NCI-H2196 treated with DMSO at 0.1 percent for 48 hours (cell line): ENCODE data around the gene ADGRB3.
A peak's percentile ranks its signal among the peaks of the same experiment; 100 is the strongest.
"Not testable (repeated sequence)": the region's sequence is repeated elsewhere in the genome, so short reads cannot be mapped to it uniquely, and the experiment has no call there.

ENCODE experiments used
- DNase-seq: peaks from one replicate; lab custom pipeline; 2025; ENCODE audit not compliant: unreplicated experiment; lab: John Stamatoyannopoulos, UW

ADGRB3 gene

DNA sequence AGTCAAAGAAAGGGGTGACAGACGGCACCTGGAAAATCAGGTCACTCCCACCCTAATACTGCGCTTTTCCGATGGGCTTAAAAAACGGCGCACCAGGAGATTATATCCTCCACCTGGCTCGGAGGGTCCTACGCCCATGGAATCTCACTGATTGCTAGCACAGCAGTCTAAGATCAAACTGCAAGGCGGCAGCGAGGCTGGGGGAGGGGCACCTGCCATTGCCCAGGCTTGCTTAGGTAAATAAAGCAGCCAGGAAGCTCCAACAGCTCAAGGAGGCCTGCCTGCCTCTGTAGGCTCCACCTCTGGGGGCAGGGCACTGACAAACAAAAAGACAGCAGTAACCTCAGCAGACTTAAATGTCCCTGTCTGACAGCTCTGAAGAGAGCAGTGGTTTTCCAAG, 277.7 kb downstream of the ADGRB3 start:
- DNase-seq: not testable (repeated sequence)

DNA sequence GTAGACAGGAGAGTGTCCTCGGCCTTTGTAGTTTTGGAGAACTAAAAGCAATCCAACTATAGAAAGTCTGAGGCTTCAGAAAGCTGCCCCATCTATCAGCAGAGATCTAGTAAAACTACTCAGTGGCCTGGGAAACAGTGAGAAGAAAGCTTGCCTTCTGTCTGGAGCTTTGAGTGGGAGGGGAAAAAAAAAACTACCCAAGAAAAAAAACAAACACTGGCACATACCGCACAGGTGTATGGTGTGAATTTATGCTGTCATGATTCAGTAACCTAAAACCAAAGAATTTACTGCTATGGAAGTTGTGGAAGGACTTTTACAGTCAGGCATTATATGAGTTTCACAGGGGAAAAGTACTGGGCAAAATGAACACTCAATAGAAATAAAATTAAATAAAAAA, 280.5 kb downstream of the ADGRB3 start:
- DNase-seq: no peak

DNA sequence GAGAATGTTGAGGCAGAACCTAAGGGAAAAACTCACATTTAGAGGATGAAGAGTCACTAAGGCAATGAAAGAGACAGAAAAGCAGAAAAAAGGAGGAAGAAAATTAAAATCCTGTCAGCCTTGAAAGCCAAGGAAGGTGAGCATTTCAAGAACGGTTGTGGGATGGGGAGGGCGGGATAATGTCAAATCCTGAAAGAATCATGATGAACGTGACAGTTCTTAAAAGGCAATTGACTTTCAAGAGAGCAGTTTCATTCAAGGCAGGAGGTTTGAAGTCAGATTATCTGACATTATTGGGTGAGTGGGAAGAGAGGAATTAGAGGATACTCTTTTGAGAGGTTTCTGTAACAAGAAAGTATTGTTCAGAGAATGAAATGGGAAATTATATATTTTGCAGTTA, 284.5 kb downstream of the ADGRB3 start:
- DNase-seq: no peak

DNA sequence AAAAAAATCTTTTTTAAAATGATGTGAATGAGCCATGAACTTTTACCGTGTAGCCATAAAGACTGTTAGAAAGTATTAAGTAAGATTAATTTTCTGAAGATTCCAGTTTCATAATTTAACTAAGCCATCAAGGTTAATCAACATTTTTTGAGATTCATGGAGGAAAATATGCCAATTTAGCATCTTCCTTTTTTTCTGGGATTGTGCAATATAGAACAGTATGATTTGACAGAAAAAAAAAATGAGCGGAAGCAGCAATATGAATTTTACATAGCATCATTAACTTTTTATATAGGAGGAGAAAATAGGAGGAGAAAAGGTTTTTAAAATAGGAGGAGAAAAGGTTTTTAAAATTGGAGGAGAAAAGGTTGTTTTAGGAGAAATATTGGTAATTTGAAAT, 306.3 kb downstream of the ADGRB3 start:
- DNase-seq: no peak

DNA sequence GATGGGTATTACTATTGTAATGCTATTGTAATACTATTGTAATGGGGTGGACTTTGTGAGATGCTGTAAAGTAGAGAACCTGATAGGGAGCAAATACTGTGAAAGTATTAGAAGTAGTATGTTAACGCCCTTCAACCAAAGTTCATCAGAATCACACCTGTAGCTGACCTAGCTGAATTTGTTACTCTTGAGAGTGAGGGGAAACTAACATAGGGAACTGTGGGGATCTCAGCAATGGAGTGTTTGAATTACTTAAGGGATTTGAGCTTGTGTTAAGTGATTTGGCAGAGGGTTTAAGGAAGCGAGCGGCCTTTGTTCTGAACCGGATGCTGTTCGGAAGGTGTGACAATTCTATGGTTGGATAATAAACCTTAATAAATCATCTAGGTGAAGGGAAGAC, 312.6 kb downstream of the ADGRB3 start:
- DNase-seq: no peak

DNA sequence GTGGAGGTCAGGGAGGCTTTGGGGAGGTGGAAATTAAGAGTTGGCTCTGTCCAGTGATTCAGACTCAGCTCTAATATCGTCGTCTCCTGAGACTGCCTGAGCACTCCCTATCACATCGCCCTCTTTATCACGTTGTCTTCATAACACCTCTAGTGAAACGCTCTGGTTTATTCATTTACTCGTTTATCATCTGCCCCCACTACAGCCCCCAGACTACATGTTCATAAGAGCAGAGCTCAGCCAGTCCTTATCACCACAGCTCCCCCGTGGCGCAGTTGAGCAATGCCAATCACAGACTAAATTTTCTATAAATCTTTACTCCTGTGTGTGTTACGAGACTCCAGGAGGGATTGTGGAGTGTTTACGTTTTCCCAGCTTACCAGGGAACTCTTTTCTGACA, 316.2 kb downstream of the ADGRB3 start:
- DNase-seq: no peak

DNA sequence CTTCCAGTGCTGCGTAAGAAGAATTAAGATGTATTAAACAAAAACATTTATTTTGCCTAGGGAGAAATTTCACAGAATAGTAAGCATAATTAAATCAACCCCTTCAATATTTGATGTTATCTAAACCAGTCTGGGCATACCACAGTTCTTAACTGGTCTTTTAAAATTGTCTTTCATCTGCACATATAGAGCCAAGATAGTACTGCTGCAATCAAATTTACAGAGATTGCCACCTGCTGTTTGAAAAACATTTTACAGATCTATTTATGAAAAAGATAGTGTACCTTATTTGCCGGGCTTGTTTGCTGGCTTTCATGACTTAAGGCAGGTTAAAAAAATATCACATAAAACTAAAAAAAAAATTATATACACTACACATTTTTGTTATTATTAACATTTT, 323.2 kb downstream of the ADGRB3 start:
- DNase-seq: no peak

DNA sequence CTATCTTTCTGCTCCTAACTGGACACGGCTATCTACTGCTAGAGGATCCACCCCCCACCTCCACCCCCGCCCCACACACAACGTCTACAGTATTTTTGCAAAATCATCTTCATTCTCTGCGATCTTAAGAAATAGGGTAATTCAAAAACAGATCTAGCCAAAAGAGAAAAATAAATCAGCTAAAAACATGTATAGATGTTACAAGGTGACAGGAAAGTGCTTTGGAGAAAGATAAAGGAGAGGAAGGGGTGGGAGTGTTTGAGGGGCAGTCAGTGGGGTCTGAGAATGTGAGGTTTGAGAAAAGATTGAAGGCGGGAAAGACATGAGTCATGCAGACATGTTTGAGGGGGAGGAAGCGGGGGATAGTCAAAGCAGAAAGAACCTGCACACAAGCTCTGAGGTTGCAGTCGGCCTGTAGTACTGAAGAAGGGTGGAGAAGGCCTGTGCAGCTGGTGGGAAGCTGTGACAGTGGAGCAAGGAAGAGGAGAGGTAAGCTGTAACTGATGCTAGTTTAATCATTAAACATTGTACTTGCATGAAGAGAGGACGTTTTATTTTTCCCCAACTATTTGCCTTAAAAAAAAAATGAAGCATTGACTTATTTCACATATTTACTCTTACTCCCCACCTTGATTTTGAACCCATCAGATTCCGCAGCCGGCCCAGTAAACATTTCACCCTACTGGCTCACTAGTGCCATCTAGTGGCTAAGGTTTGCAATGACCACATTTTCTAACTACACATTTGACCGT, 332.6 kb downstream of the ADGRB3 start:
- peak; percentile 11 for DNase-seq

DNA sequence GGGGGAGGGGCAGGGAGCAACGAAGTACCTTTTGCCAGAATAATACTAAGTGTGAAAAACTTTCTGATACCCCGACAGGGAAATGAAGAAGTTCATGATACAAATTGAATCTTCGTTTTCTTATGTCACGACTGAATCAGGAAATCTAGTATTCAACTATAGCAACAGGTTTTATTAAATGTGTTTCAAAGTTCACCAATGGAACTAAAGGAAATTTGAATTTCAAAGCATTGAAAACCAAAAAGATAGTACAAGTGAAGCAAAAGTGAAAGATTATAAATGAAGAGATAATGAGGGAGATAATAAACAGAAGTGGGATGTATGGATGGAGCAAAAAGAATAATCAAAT, 333.2 kb downstream of the ADGRB3 start:
- no peak for DNase-seq

DNA sequence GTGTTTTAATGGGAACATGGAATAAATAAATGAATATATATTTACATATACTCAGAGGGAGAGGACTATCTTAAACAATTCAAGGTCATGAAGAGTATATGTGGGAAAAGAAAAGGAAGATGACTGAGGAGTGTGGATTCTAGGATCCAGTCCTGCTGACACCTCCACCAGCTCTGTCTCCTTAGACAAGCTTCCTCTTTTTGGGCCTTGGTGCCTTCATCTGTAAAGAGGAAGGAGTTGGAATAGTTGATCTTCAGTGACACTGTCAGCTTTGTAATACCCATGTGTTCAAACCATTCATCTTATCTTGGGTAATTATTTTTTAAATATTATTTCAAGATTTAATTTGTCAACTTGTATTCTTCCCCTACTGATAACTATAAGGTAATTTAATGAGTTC, 338.0 kb downstream of the ADGRB3 start:
- DNase-seq: no peak

DNA sequence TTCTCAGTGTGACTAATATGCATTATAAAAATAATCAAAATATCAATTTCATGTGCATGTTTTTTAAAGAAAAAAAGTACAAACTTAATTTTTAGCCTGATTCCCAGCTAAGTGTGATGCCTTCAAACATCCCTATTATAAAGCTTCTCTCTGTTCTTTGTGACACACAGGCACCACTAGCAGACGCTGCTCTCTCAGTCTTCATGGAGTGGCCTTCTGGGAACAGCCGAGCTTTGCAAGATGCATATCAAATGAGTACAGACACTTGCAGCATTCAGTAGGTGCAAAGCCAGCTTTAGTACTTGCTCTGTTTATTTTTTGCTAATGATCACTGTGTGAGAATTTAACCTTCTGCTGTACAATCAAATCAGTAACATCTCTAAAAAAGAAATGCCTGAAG, 340.0 kb downstream of the ADGRB3 start:
- no peak for DNase-seq

DNA sequence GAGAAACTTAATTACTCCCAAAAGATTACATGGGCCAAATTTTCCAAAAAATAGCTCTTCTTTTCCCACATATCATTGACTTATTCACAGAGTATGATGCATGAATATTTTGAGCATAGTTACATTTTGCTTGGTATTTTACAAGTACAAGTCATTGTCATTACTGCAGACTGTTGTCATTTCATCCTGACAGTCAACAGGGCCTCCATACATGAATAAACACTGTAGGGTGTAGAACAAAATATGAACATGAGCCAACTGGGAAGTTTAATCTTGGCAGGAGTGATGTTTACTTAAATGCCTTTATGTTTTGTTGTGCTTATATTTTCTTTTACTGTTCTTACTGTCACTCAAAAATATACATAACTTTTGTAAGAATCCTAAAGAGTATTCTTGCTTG, 340.7 kb downstream of the ADGRB3 start:
- no peak for DNase-seq

DNA sequence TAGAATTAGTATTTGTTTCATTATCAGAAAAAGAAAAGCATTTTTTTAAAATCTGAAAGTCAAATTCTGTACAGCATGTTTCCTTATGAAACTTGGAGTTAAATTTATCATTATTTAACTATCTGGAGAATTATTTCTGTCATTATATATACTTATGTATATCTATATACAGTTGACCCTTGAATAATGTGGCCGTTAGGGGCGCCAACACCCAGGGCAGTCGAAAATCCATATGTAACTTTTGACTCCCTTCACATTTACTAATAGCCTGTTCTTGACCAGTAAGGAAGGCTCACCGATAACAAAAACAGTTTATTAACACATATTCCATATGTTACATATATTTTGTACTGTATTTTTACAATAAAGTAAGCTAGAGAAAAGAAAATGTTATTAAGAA, 341.2 kb downstream of the ADGRB3 start:
- DNase-seq: no peak

DNA sequence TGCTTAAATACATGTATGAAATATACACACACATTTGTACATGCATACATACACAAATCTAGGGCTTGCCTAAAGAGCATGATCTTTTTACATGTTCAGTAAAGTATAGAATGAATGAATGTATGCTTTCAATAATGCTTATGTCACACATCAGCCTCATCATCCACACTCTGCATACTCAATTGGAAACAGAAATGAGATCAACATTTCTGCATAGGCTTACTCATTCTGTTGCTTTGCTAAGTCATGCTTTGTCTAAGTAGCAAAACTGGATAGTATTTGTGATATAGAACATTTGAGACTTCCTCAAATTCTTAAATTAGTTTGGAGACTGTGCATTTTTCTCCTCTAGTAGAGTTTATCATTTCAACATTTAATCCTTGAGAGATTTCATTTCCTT, 343.3 kb downstream of the ADGRB3 start:
- DNase-seq: no peak

DNA sequence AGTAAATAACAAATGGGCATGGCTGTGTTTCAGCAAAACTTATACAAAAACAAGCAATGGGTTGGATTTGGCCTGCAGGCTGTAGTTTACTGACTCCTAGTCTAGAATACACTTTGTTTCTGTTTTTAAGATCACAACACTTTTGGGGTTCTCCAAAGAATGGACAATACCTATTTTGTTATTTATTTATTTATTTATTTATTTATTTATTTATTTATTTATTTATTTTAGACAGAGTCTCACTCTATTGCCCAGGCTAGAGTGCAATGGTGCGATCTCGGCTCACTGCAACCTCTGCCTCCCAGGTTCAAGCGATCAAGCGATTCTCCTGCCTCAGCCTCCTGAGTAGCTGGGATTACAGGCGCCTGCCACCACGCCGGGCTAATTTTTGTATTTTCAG, 346.6 kb downstream of the ADGRB3 start:
- not testable (repeated sequence) for DNase-seq

DNA sequence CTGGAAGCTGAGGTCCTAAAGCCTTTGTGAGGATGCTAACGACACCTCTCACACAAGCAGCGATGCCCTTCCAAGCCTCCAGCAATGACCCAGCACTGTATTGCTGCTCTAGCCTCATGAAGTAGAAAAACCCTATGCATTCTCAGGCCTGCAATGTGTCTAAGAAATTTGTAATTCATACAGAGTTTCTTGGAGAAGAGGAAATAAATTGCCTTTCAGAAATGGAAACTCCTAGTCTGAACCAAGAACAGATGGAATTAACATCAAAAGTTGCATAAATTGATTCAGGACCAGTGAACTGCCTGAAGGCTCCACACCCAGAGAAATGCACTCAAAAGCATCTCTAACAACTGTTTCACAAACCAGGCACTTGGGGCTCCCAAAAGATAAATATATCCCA, 353.6 kb downstream of the ADGRB3 start:
- DNase-seq: no peak

DNA sequence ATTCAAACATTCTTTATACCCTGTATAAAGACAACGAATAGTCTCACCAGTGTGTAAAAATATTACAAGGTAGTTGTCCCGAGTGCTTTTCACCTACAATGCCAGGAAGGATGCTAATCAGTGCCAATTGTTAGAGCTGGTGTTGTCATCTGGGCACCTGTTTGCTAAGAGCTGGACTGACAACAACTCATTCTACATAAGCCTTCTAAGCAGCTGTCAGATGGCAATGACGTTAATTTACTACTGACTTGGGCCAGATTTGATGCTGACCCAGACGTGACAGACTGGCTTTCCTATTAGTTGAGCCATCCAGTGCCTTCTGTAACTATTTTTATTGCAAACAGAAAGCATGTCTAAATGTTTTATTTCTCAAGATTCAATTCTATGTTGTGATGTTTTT, 355.2 kb downstream of the ADGRB3 start:
- DNase-seq: no peak

DNA sequence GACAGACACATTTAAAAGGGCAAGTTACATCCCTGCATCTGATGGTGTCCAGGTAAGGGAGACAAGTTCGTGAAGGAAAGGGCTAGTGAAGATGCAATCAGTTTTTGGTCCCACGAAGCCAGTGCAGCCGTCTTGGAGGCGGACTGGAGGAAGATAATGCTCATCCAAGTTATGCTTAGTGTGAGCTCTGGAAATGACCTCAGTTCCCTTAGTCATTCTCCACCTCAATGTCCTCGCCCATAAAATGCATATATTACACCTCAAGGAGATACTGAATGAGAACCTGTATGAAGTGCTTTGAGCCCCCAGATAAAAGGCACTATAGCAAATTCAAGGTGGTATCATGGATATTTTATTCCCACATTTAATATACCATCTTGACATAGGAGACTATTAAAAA, 358.8 kb downstream of the ADGRB3 start:
- DNase-seq: no peak

DNA sequence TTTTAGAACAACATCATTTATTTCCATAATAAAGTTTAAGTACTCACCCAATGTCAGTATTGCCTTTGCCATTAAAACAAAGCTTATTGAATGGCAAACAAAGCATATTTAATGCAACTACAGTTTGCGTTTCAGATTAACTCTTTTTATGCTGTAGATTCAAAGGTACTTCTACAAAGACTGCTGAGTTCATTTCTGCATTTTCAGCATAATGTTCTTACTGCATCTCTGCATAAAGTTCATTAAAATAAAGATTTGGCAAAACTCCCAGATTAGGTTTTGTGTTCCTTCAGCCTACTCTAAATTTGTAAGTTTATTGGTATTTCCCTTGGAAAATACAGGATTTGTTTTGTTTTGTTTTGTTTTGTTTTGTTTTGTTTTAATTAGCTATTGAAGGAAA, 359.4 kb downstream of the ADGRB3 start:
- DNase-seq: no peak

DNA sequence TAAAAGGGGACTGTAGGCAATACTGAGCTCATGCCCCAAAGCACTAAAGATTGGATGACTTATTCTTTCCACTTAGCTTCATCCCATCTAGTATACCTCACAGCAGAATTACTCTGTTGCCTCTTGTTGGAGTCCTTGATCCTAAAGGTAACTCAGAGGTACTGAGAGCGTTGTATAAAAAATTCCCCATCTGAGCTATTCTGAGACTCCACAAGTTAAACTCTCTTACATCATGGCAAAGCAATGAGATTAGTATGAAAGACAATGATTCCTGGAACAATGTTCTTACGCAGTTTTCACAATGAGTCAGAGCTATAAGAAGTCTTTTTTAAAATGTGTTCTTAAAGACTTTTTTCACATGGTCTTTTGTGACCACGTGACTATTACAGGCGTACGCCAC, 370.1 kb downstream of the ADGRB3 start:
- DNase-seq: no peak

DNA sequence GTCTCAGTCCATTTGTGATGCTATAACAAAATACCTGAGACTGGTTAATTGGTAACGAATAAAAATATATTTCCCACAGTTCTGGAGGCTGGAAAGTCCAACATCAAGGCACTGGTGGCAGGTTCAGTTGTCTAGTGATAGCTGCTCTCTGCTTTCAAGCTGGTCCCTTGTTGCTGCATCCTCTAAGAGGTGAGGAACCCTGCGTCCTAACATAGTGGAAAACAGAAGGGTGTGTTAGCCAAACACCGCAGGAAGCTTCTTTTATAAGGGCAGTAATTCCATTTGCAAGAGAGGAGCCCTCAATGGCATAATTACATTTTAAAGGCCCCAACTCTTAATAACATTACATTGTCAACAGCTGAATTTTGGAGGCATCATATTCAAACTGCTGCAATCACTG, 372.7 kb downstream of the ADGRB3 start:
- DNase-seq: no peak

DNA sequence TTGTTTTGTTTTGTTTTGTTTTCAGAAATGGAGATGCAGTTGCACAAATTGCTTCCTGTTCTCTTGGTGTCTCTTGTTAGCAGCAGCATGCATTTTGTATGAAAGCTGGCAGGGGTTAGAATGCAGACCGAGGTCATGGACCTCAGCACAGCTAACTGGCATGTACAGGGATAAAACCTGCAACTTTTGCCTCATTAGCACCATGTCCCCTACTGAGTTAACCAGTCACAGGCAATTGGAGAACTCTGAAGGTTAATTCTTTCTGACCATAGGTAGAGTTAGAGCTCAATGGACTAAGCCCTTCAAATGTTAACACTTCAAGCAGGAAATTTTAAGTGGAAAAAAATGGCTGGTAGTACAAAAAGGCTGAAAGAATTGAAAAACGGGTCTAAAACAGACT, 377.1 kb downstream of the ADGRB3 start:
- no peak for DNase-seq

DNA sequence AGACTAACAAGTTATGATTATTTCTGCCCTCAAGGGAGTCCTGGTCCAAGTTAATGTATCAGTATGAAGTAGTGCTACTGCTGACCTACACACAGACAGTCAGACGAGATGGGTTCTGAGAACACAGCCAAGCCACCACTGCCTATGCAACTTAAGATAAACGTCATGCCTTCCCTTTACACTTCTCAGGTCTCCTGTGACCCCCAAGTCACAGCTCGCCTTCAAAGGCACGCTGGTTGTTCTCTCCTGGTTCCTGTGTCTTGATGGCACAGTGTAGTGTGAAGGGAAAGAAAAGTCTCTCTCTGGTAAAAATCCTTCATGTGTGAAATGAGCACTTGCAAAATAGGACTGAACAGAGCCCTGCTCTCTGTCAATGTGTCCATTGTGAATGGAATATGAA, 377.8 kb downstream of the ADGRB3 start:
- DNase-seq: no peak

DNA sequence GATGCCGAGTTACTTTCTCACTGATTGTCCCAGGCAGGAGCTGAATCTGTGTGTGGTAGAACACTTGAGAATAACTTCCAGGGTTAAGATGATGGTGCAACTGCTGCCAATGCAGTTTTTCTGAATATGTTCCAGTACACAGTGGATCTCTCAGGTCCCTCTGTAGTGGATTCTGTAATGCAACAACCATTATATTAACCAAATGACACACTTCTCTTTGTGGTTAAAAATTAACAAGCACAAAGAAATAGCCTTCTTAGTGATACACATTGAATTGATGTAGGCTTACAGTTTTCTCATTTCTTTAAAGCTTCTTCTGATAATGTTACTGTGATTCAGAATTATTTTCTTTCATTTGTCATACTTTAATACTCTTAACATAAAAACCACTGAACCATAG, 383.8 kb downstream of the ADGRB3 start:
- no peak for DNase-seq
